GM21737 (cell line): ENCODE data around the gene GOLGA8G.
"Not testable (repeated sequence)": the region's sequence is repeated elsewhere in the genome, so short reads cannot be mapped to it uniquely, and the experiment has no call there.

ENCODE experiments used
- ATAC-seq: cut with Tn5 transposase; IDR thresholded peaks from one replicate; pipeline ENCODE4 v1.9.1; 2021; ENCODE audit warnings: mild to moderate bottlenecking, moderate library complexity; ENCODE audit not compliant: unreplicated experiment

Gene GOLGA8G, protein sequence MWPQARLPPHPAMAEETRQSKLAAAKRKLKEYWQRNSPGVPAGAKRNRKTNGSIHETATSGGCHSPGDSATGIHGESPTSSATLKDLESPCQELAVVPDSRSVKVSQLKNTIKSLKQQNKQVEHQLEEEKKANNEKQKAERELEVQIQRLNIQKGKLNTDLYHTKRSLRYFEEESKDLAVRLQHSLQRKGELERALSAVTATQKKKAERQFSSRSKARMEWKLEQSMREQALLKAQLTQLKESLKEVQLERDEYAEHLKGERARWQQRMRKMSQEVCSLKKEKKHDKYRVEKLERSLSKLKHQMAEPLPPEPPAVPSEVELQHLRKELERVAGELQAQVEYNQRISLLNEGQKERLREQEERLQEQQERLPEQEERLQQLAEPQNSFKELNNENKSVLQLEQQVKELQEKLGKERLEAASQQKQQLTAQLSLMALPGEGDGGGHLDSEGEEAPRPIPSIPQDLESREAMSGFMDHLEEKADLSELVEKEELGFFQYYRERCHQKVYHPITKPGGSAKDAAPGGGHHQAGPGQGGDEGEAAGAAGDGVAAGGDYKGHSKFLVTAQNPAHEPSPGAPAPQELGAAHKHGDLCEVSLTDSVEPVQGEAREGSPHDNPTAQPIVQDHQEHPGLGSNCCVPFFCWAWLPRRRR

DNA sequence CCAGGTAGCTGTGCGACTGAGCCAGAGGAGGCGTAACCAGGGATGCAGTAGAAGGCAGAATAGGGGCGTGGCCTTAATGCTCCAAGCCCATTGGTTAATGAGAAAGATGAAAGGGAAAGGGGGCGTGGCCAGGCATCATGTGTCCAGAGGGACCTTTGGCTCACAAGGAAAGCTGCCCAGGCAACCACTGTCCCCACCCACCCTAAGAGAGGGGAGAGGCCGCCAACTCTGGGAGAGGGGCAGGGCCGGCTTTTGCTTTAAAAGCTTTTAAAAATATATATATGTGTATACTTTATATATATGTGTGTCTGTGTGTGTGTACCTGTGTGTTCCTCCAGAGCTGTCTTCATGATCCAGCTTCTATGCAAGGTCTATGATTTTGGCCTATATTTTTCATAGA lies at the start of gene GOLGA8G:
GOLGA8G (minus strand) TSS at position 18 of the 400 bp plus-strand sequence. CDS start 62 bp downstream, outside the sequence.
- not testable (repeated sequence) for ATAC-seq

DNA sequence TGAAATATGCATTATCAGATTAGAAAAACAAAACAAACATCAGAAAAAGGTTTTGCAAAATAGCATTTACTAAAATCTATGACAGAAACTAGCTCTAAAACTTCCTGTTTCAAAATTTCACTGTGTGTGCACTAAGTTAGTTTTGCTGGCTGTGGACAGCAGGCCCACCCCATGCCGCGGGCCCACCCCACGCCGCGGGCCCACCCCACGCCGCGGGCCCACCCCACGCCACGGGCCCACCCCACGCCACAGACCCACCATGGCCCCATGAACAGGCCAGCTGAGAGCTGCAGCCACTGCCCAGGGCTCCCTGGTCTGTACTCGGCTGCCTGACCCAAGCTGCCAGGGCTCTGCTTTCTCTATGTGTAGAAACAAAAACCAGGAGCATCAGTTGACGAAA lies 40.6 kb upstream of the GOLGA8G start:
- ATAC-seq: not testable (repeated sequence)

DNA sequence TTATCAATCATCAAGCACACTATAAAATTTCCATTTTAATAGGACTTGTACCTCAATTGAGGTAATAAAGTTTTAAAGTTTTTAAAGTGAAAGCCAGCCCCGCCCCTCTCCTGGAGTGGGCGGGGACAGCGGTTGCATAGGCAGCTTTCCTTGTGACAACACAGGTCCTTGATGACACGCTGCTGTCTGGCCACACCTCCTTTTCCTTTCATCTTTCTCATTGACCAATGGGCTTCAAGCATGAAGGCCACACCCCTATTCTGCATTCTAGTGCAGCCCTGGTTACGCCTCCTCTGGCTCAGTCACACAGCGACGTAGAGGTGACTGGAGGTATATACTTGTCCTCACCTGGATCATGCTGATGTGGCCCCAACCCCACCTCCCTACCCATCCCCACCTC lies 20.5 kb upstream of the GOLGA8G start, which contains the start of gene GOLGA6L25:
GOLGA6L25 (plus strand) TSS at position 301 of the 400 bp plus-strand sequence; CDS start at position 362, 61 bp downstream.
- ATAC-seq: not testable (repeated sequence)

DNA sequence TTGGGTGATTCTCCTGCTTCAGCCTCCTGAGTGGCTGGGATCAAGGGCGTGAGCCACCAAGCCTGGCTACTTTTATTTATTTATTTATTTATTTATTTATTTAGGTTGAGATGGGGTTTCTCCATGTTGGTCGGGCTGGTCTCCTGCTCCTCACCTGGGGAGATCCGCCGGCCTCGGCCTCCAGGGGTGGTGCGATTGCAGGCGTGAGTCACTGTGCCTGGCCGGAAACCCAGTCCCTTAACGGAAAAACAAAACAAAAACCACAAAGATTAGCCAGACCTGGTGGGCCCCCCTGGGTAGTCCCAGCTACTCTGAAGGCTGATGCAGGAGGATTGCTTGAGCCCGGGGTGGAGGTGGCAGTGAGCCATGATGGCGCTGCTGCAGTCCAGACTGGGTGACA lies 17.6 kb downstream of the GOLGA8G start:
- not testable (repeated sequence) for ATAC-seq

DNA sequence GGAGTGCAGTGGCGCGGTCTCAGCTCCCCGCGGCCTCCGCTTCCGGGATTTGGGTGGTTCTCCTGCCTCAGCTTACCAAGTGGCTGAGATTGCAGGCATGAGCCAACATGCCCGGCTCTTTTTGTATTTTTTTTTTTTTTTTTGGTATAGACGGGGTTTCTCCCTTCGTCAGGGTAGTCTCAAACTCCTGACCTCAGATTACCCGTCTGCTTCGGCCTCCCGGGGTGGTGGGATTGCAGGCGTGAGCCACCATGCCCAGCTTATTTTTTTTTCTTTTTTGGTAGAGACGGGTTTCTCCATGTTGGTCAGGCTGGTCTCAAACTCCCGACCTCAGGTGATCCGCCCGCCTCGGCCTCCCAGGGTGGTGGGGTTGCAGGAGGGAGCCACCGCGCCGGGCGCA lies 18.6 kb downstream of the GOLGA8G start:
- ATAC-seq: not testable (repeated sequence)

DNA sequence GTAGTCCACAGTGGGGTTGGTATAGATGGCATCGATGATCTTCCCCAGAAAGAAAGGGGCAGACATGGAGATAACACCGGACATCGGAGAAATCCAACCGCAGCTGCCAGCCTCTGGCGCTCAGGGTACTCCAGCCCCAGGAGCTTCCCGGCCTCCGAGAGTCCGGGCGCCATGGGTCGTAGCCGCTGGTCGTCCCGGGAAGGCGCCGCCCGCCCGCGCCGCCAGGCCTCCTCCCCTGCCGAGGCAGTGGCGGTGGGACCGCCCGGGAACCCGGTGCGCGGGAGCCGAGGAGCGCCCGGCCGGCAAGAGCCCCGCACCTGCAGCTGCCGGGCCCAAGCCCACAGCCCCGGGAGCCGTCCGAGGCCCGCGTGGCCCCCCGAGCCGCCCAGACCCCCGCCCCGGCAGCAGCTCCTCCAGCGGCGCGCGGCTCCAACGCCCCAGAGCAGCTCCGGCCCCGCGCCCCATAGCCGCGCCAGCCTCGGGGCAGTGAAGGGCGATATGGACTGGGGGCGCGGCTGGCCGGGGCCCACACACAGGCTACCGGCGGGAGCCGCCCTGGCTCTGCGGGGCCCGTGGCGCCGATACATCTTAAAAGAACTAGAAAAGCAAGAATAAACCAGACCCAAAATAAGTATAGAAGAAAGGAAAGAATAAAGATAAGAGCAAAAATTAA lies 24.4 kb downstream of the GOLGA8G start:
- ATAC-seq: not testable (repeated sequence)

DNA sequence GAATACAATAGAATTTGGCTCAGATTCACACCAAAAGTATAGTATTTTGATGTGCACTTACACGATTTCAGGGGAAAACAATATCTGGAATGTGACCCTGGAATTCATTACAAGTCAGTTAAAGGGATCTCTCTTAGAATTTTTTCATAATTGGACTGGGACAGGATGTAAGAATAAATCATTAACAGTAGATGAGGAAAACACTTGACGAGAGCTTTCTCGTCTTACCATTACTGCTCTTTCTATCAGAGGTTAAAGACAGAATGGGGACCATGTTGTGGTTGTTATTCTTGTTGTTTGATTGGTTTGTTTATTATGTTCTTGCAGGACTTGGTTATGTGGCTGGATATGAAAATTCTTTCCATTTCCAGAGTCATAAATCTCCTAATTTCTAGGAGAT lies 51.4 kb downstream of the GOLGA8G start:
- not testable (repeated sequence) for ATAC-seq
